Stimulated activated CD8-positive, alpha-beta memory T cell treated with anti-CD3 and anti-CD28 coated beads, Interleukin-4, amount 100 ng/mL, for 1 hour (primary cell): ENCODE results near the gene TFPI.

Experiments
- DNase-seq, 2 donors: peaks; one replicate each; pipeline ENCODE4 v3.0.0-alpha.2; 2020; ENCODE audit warnings: low read depth in 2 of 2, low spot score in 1 of 2

The TFPI gene

DNA sequence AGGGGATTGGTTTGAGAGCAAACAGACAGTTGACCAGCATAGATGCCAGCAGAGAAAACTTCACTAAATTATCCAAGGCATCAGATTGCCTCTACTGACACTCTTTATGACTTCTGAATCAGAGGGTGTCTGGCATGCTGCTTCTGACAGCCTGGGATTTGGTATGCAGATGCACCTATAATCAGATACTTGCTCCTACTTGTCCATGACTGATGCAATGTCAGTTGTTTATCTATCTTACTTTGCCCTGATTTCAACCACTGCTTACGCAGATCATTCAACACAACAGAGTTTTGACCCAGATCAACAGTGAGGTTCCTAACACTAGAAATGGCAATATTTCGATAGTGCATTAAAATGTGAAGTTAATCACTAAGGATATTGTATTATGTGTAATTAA lies 83.5 kb downstream of the TFPI start:
- no peak for DNase-seq

DNA sequence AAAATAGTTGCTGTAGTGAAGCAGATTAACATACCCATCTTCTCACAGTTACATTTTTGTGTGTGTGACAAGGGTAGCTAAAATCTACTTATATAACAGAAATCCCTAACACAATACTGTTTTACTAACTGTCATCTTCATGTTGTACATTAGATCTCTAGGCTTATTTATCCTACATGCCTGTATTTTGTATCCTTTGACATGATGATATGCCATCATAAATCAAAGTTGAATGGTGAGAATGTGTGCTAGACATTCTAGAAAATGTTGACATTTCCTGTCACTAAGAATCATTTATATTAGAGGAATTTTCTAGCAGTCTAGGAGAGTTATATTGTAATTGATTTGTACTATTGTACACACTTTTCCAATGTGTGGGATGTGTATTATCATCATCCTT lies 84.7 kb downstream of the TFPI start:
- no peak for DNase-seq

DNA sequence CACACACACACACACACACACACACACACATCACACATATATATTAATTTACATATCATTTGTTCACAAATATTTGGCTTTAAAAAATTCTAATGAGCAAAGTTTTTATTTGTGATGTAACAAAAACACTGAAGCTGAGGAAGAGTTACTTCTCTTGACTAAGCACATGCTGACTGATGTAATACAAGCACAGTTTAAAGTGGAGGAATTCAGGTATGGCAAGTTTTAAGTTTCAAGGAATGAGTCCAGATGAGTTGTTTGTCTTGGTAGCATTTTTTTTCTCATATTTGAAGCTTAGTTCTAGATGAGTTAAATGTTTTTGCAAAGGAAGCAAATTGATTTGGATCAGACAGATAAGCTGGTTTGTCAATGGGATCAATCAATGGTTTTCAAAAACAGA lies 86.0 kb downstream of the TFPI start:
- DNase-seq = no peak

DNA sequence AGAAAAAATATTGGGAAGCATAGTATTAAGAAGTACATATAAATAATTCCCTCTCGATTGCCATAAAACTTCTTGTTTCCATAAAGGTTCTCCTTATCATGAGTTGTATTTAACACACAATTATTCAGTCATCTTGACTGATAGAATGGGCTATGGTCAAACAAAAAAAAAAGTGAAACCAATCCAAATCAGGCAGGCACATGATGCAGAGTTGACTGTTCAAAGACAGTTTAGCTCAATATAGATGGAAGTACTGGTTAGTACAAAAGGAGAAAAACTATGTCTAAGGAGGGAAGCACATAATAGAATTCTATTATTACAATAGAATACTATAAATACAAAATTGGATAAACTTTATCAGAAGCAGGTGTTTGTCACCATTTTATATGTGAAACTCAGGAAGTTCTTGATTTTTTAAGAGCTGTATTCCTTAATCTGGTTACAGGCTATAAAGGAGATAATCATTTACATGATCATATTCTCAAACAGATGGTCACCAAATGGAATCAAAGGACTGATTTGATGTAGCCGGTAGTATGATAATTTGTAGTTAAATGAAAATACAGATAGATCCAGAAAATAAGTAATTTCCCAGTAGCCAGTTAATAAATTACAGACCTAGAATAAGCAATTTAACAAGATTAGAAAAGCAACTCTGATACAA lies 88.0 kb downstream of the TFPI start:
- no peak for DNase-seq

DNA sequence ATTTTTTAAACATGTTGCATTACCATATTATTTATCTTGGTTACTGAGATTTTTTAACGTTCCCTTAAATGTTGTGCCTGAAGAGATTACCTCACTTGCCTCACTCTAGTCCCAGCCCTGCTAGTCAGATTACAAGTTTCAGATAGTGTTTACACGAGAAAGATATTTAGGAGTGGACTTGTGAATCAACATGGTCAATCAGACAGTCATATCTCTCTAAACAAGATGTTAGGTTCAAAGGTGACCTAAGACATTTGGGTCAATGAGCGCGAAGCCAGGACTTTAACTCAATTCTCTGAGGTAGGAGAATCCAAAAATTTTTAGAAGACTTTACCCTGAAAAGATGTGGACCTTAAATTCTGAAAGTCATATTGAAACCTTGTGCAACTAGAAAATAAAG lies 91.4 kb downstream of the TFPI start:
- DNase-seq = no peak

DNA sequence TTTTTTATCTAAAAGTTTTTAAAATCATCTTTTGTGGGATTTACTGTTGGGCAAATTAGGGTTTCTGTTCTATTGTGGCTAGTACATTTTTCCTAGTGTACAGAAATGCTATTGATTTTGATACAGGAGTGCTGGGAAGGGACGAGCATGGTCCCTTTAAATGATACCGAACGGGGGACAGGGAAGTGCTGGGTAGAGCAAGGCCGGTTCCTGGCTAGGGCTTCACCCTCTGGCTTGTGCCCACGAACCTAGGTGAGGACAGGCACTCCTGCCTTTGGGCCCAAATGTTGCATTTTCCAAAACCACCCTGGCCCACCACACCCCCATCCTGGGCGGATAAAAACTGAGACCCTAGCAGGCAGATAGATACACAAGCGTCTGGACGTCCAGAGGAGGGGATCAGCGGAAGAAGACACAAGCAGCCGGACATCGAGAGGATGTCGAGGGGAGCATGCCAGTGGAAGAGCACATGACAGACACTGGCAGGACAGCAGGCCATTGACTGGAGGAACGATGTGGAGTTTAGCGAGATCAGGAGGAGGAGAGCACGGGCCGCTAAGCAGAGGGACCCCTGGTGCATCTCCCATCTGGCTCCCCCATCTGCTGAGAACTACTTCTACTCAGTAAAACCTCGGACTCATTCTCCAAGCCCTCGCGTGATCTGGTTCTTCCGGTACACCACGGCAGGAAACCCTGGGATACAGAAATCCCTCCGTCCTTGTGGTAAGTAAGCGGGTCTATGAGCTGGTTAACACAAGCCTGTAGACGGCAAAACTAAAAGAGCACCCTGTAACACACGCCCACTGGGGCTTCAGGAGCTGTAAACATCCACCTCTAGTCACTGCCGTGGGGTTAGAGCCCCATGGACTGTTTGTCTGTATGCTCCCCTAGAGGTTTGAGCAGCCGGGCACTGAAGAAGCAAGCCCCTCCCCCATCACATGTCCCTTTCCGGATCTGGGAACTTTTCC lies 92.7 kb downstream of the TFPI start:
- DNase-seq = no peak

DNA sequence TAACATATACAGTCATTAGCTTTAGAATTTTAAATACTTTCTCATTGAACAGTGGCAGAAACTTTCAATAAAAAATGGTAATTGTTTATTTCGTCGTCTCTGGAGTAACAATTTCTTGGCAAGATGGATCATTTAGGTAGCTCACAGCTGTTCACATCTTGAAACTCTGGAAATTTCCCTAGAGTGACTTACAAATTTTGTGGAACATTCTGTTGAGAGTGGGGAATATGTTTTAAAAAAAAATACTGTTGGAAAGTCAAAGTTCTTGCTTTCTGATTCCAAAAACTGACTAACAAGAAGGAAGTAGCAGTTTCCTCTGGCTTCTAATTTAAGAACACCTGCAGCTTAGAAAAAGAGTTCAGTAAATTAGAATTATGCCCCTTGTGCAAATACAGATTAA lies 95.0 kb downstream of the TFPI start:
- no peak for DNase-seq

DNA sequence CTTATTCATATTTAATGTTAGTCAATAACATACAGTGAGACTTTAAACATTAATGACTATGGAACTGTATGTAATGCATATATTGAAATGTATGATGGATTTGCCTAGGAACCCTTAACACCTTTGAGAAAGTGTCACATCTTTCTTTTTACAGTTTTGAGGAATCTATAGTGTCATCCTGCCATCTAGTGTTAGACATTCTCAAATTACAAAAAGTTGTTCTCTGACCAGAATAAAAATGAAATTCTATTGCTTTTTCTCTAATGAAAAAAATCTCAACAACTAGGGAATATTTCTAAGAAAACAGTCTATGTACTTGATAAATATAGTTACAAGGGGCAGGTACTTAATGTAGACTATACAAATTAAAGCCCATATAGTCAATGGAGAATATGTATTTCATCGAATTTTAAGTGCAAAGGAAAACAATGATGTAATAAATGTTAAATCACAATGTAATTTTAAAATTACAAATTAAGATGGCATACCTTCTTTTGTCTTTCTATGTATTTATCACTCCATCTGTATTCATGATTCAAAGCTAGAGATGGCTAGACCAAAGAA lies 101.1 kb downstream of the TFPI start:
- no peak for DNase-seq

DNA sequence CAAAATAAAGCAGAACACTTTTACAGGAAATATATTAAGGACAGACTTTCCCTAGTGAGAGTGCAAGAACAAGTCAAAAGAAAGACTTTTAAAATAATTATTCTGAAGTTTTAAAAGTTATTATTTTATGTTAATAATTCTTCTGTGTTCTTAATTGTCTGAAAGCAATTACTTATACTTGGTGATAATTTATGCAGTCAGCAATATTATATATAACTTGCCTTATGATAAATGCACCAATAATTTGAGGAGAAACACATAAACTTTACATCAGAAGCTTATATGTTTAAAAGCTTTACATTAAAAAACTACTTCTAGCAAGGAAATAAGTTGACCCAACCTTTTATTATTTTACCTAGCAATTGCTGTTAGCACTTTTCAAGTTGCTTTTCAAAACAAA lies 102.7 kb downstream of the TFPI start:
- DNase-seq = no peak

DNA sequence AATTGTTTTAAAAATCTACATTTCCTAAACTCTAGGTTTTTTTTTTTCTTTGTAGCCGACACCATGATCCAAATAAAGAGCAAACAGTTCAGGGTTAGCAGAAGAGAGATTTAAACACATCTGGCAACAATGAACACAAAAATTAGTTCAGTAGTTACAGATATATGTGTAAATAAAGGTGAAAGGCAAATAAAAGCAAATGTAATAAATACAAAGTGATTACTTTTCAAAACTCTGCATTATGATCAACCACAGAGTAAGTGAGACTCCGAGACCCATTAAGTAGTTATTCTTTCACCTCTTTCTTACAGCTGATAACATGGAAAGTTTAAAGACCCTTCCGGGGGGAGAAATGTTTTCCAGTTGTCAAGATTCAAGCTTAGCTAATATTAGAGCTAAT lies 106.9 kb downstream of the TFPI start:
- no peak for DNase-seq

DNA sequence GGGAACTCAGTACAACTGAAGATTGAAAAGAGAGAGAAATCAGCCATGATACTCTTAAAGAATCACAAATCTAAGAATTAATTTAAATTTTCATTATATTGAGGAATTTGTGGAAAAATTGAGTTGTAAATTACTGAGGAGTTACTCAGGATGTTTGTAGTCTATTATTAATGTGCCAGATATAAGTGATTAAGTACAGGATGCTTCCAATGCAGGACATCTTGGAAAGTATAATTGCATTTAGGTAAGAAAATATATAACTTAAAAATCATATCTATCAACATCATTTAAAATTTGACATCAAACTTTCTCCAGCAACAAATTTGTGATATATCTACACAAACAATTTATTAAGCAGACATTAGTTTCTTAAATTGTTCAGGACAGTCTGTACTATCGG lies 107.5 kb downstream of the TFPI start:
- DNase-seq = no peak

DNA sequence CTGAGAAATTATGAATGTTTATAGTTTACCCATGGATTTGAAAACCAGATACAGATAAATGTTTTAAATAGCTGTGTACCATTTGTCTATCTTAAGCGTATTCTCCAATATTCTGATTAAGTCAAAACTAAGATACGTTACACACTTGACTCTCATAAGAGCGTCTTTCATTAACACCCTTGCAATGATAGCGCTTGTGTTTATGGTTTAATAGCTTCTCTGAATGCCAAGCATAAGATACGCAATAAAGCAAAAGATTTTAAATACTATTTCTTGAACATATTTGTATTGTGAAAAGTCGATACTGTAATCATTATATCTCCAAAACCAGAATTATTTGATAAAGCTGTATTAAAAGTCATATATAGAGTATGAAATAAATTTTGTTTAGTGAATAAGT lies 109.2 kb downstream of the TFPI start:
- no peak for DNase-seq

DNA sequence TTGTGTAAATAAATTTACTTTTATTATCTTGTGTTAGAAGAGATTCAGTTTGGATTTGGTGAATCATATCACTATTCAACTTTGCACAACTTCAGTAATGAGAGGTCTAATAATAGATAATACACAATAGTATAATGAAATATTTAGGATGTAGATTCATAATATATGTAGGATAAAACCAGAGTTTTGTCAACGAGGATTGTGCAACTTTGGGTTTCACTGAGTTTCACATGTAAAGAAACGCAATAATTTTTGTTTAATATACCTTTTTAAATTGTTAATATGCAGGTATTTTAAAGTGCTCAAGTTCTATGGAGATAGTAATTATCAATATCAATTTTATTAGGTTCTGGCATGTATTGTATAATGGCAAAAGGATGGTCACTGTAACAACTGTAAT lies 111.5 kb downstream of the TFPI start:
- no peak for DNase-seq

DNA sequence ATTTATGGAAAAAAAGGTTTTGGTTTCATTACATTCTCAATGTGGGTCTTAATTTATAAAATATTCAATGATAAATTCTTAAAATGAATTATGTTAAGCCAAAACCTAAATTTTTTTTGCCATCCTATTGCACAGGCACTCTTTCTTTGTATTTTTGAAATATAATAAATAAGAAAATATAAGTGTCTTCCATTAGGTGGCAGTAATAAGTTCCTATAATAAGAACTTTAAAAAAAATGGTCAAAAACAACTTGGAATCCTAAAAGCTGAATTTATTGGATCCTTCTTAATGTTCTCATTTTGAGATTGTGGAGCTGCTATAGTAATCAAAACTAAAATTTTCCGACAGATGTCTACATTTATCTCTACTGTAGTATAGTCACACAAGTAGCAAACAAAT lies 111.9 kb downstream of the TFPI start:
- DNase-seq = no peak

DNA sequence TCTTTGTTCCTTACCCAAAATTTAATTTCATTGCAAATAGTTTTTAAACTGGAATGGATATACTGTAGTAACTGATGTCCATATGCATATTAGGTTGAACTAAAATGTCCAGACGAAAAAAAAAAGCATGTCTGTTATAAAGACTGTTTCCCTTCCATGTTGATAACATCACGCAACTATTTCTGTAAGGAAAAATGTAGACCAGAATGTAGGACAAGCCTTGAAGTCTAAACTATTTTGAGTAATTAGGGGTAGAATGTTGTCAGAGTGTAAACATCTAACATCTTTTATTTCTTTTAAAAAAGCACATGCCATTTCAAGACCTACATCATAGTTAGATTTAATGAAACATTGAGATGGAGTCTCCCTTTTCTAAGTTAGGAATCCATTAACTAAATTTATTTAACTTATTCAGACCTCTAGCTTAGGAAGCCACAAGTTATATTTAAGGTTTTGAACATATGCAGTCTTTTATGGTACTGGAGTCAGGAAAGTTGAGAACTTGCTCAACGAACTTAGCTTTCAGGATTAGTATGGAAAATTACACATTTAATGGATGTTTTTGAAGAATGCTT lies 114.0 kb downstream of the TFPI start:
- DNase-seq = no peak

DNA sequence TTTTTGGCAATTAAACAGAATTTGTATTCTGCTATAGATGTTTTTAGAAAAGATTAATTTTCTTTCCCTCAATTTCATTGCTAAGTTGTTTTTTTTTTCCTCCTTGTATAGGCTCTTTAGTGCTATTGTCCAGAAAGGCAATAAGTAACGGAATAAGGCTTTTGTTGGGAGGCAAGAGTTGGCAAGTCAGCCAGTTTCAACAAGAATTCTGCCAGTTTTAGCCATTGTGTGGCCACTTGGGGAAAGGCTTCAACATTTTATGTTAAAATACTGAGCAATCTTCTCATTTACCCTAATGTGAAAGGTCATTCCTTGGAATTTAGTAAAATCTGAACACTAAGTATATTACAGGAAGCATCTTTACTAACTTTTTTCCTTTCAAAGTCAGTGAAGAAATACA lies 115.8 kb downstream of the TFPI start:
- DNase-seq = no peak

DNA sequence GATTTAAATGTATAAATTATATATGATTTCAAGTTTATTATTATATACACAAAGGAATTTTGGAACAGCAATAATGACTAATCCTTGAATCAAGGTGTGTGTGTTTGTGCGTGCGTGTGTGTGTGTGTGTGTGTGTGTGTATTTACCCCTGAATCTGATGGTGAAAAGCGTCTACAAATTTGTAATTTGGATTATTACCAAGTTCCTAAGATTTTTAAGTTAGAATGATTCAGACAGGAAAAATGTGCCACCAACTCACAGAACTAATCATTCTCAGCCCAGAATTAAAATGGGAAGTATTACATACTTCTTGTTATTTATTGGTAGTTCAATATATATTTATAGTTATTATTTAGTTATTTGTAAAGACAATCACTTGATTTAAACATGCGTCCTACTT lies 118.5 kb downstream of the TFPI start:
- no peak for DNase-seq

DNA sequence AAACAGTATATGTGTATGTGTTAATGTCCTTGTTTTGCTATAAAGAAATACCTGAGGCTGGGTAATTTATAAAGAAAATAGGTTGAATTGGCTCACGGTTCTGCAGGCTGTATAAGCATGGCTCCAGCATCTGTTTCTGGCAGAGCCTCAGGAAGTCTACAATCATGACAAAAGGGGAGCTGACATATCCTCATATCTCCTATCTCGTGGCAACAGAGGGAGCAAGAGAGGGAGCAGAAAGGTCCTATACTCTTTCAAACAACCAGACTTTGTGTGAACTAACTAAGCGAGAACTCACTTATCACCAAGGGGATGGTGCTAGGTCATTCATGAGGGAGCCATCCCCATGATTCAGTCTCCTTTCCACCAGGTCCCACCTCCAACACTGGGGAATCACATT lies 119.2 kb downstream of the TFPI start:
- no peak for DNase-seq

DNA sequence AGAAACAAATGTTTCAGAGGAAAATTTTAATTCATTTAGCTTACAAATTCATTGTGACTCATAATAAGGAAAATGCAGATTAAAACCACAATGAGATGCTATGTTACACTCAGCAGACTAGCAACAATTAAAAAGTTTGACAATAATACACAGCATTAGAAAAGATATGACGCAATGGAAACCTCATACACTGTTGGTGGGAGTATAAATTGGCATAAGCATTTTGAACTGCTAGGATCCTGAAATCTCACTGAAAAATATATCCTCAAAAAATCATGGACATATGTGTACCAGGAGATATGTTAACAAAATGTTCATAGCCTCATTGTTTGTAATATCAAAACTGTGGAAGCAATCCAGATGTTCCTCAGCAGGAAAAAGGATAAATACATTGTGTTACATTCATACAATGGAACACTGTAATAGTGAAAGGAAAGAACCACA lies 119.9 kb downstream of the TFPI start:
- DNase-seq = no peak

DNA sequence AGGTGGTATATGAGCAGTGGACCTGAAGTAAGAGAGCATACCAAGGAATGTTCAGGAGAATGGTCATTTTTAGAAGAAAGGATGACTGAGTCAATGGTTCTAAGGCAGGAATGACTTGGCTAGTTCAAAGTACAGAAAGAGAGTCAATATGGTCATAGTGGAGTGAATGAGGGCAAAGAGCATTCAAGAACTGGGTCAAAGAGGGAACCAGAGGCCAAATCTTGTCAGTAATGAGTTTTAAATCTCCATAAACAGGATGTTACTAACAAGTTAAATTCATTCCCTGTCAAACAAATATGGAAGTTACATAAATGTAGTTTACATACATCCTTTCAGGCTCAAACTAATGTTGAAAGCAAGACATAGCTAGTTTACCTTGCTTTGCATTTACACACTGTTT lies 122.3 kb downstream of the TFPI start:
- DNase-seq = no peak

DNA sequence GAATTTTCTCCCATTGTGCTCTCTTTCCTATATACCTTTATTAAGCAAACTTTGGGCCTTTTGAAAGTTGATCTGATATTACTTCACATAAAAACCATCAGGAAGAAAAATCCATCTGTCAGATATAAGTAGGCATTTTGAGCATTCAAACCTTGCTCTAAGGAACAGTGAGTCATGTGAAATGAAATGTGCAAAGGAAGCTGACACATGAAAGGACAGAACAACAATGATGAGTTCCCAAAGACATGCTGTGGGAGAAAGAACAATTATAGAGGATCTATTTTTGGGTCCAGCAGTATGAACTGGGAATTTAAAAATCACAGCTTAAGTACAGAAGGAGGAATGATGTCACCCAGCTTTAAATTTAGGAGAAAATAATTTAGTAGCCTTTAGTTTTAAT lies 124.2 kb downstream of the TFPI start:
- no peak for DNase-seq

DNA sequence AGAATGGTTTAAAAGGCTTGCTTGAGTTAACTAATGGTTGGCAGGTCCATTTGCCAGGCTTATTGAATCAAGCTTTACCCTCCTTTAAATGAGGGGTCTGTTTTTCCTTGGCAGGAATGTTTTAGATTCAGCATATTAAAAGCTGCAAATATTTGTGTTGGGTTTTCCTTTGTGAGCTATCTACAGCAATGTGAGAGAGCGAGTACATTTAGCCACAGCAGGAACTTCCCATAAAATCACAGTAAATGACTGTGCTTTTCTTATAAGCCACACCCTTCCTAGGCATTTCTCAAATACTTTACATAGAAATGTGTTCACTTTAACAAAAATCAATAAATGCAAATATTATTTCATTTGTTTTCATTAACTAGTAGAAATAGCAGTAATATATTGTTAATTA lies 130.1 kb downstream of the TFPI start:
- DNase-seq = no peak
